Thoracic aorta (tissue), 2 donors: ENCODE results near the gene ZFR. TPM values are rescaled to one million over a fixed set of nuclear protein-coding genes. Genes with fewer than 3 reads are reported as not detected.

Experiments
- ATAC-seq: fragments of 150-250 bp; one replicate; pipeline ENCODE4 v1.8.0; 2017; ENCODE audit warnings: low read depth; ENCODE audit not compliant: insufficient number of reproducible peaks, low FRiP score
- DNase-seq: peaks from one replicate; pipeline ENCODE4 v3.0.0-alpha.2; 2020; ENCODE audit warnings: low spot score
- H3K27ac ChIP-seq, 2 donors: fragments of 200-600 bp; sonication (generic); 1 replicate in 1 of 2; 2 replicates in 1 of 2; pipeline ENCODE4 v1.5.1; 2016; ENCODE audit warnings: mild to moderate bottlenecking in 2 of 2, moderate library complexity in 2 of 2
- H3K27me3 ChIP-seq: fragments of 200-600 bp; sonication (generic); replicated peaks from 2 replicates; pipeline ENCODE4 v1.6.0; 2016; ENCODE audit warnings: mild to moderate bottlenecking; ENCODE audit not compliant: insufficient read depth
- H3K36me3 ChIP-seq: fragments of 200-600 bp; sonication (generic); one replicate; pipeline ENCODE4 v1.5.1; 2016
- H3K4me1 ChIP-seq, 2 donors: fragments of 200-600 bp; sonication (generic); 1 replicate in 1 of 2; 2 replicates in 1 of 2; pipeline versions ENCODE4 v1.5.1 to v1.6.0; 2016; ENCODE audit warnings: low read depth in 2 of 2, mild to moderate bottlenecking in 1 of 2; ENCODE audit not compliant: control insufficient read depth in 1 of 2
- H3K4me3 ChIP-seq: fragments of 200-600 bp; sonication (generic); 2 replicates; pipeline ENCODE4 v1.5.1; 2016; ENCODE audit warnings: mild to moderate bottlenecking
- H3K9me3 ChIP-seq: fragments of 200-600 bp; sonication (generic); 2 replicates; pipeline ENCODE4 v1.5.1; 2016
- total RNA-seq, 2 donors: library from RNA; depleted of rRNA; stranded (reverse); fragments of >200 nt; gene quantifications; one replicate each; pipeline versions ENCODE4 v1.1.0 to v1.2.3, GENCODE V29; 2016
- TF ChIP-seq, protein P1 (sequence below): fragments of 200-600 bp; sonication (generic); IDR thresholded peaks from one replicate; pipeline ENCODE4 v1.5.1; 2019; ENCODE audit warnings: antibody characterized with exemption

ZFR gene
- total RNA-seq, 2 donors from 2014 or later, result 54.2 to 78.6 TPM

DNA sequence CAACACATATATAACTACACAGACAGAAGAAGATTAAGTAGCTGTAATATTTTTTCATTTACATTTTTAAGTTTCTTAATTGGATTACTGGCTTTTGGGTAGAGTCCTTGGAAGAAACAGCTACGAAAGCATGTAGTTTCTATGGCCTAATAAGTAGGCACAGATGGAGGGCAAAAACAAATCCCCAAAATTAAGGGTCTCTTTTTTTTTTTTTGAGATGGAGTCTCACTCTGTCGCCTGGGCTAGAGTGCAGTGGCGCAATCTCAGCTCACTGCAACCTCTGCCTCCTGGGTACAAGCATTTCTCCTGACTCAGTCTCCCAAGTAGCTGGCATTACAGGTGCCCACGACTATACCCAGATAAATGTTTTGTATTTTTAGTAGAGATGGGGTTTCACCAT is 104.7 kb downstream of the ZFR start:
- no peak for ATAC-seq
- no peak for DNase-seq
- no peak overlapping the region for H3K4me3 ChIP-seq

GRCh38 chr5:32339198-32339597 is 105.3 kb downstream of the ZFR start:
- DNase-seq (no peak), ATAC-seq (no peak)
- Histone ChIP-seq H3K4me3 (no peak overlapping the region), H3K9me3 (peaks cover 3% of the 10 kb centered on the region), H3K27me3 (no peaks in the 10 kb centered on the region), H3K36me3 (no peaks in the 10 kb centered on the region), H3K27ac (no peak overlapping the region), H3K4me1 (no peaks in the 10 kb centered on the region)
- TF ChIP-seq, protein P1, sequence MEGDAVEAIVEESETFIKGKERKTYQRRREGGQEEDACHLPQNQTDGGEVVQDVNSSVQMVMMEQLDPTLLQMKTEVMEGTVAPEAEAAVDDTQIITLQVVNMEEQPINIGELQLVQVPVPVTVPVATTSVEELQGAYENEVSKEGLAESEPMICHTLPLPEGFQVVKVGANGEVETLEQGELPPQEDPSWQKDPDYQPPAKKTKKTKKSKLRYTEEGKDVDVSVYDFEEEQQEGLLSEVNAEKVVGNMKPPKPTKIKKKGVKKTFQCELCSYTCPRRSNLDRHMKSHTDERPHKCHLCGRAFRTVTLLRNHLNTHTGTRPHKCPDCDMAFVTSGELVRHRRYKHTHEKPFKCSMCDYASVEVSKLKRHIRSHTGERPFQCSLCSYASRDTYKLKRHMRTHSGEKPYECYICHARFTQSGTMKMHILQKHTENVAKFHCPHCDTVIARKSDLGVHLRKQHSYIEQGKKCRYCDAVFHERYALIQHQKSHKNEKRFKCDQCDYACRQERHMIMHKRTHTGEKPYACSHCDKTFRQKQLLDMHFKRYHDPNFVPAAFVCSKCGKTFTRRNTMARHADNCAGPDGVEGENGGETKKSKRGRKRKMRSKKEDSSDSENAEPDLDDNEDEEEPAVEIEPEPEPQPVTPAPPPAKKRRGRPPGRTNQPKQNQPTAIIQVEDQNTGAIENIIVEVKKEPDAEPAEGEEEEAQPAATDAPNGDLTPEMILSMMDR, result no peak

More for the DNA sequence above, 104.7 kb downstream of the ZFR start:
- Histone ChIP-seq H3K9me3 (peaks cover 3% of the 10 kb centered on the region), H3K4me1 (no peaks in the 10 kb centered on the region), H3K27me3 (no peaks in the 10 kb centered on the region), H3K27ac (no peak overlapping the region), H3K36me3 (no peaks in the 10 kb centered on the region)
- TF ChIP-seq, protein P1, result no peak

- Histone ChIP-seq H3K27me3 (no peaks in the 10 kb centered on the region), H3K9me3 (no peaks in the 10 kb centered on the region), H3K4me1 (no peaks in the 10 kb centered on the region), H3K27ac (no peak overlapping the region), H3K36me3 (no peaks in the 10 kb centered on the region), H3K4me3 (no peak overlapping the region)
- ATAC-seq (no peak), DNase-seq (no peak)
- TF ChIP-seq, protein P1, result no peak
These were observed 111.6 kb downstream of the ZFR start for GRCh38 chr5:32332966-32333365.

- TF ChIP-seq, protein P1, result no peak
- H3K4me1 ChIP-seq, result no peaks in the 10 kb centered on the region
- DNase-seq, result no peak
These were observed 112.2 kb downstream of the ZFR start for GRCh38 chr5:32332361-32332760.

GRCh38 chr5:32331935-32332274 is 112.6 kb downstream of the ZFR start:
- Histone ChIP-seq H3K9me3 (no peaks in the 10 kb centered on the region), H3K27me3 (no peaks in the 10 kb centered on the region), H3K4me1 (no peaks in the 10 kb centered on the region), H3K27ac (no peak overlapping the region), H3K4me3 (no peak overlapping the region), H3K36me3 (no peaks in the 10 kb centered on the region)
- TF ChIP-seq, protein P1, result no peak
- ATAC-seq (no peak), DNase-seq (no peak)

More at GRCh38 chr5:32332361-32332760, 112.2 kb downstream of the ZFR start:
- no peak overlapping the region for H3K4me3 ChIP-seq
- H3K36me3 ChIP-seq, result no peaks in the 10 kb centered on the region
- no peak for ATAC-seq
- H3K9me3 ChIP-seq, result no peaks in the 10 kb centered on the region
- no peaks in the 10 kb centered on the region for H3K27me3 ChIP-seq
- no peak overlapping the region for H3K27ac ChIP-seq
